SK-N-SH (cell line): ENCODE measurements around the gene FAM184B. TPM values are rescaled to one million over a fixed set of nuclear protein-coding genes. Genes with fewer than 3 reads are reported as not detected.

Source experiments
- CTCF ChIA-PET: fragments of 300-600, 350-600 bp; formaldehyde crosslinking; extraction: SDS; loops from one replicate; lab custom pipeline; 2021; lab: Yijun Ruan, JAX
- POLR2A ChIA-PET: fragments of 350-600 bp; sonication (Branson Sonifier 250); formaldehyde crosslinking; extraction: SDS; loops from one replicate; lab custom pipeline; 2020; ENCODE audit warnings: antibody characterized with exemption, inconsistent platforms; lab: Yijun Ruan, JAX
- DNase-seq: peaks from one replicate; pipeline ENCODE4 v3.0.0; 2012
- H2AFZ ChIP-seq: fragments of 200-600 bp; sonication (generic); 2 replicates; pipeline ENCODE4 v1.8.1; 2016; ENCODE audit warnings: antibody characterized with exemption, mild to moderate bottlenecking, low read depth
- H3F3A ChIP-seq: fragments of 200-600 bp; sonication (generic); replicated peaks from 2 replicates; pipeline ENCODE3; 2016; ENCODE audit warnings: antibody characterized with exemption, mild to moderate bottlenecking; ENCODE audit not compliant: insufficient read depth
- H3K27ac ChIP-seq, 2 experiments: fragments of 200-500 bp in 1 of 2; fragments of 200-600 bp in 1 of 2; sonication (Bioruptor generic) in 1 of 2; sonication (generic), shearing (Covaris generic) in 1 of 2; 2 replicates each; pipeline versions ENCODE4 v1.5.1 to v1.6.1; 2014 to 2016; ENCODE audit warnings: low read depth in 2 of 2, inconsistent platforms in 1 of 2, low read length in 1 of 2, mild to moderate bottlenecking in 1 of 2, mixed read lengths in 1 of 2
- H3K27me3 ChIP-seq: fragments of 200-600 bp; sonication (generic), shearing (Covaris generic); 2 replicates; pipeline ENCODE4 v1.6.1; 2016; ENCODE audit warnings: mixed run types; ENCODE audit not compliant: insufficient read depth
- H3K36me3 ChIP-seq, 2 experiments: fragments of 200-500 bp in 1 of 2; fragments of 200-600 bp in 1 of 2; sonication (Bioruptor generic) in 1 of 2; sonication (generic) in 1 of 2; replicated peaks in 1 of 2; 2 replicates each; pipeline versions ENCODE3 to v1.5.1; 2014 to 2016; ENCODE audit warnings: low read length in 1 of 2, mild to moderate bottlenecking in 1 of 2; ENCODE audit not compliant: insufficient read depth in 2 of 2, control insufficient read depth in 1 of 2
- H3K4me1 ChIP-seq, 2 experiments: fragments of 200-500 bp in 1 of 2; fragments of 200-600 bp in 1 of 2; sonication (Bioruptor generic) in 1 of 2; sonication (generic), shearing (Covaris generic) in 1 of 2; 2 replicates each; pipeline versions ENCODE4 v1.5.1 to v1.6.1; 2014 to 2016; ENCODE audit warnings: low read depth in 1 of 2, low read length in 1 of 2, mixed run types in 1 of 2; ENCODE audit not compliant: insufficient read depth in 2 of 2, control insufficient read depth in 1 of 2
- H3K4me2 ChIP-seq: fragments of 200-600 bp; sonication (generic), shearing (Covaris generic); 2 replicates; pipeline ENCODE4 v1.6.1; 2017; ENCODE audit warnings: mixed run types
- H3K4me3 ChIP-seq, 2 experiments: fragments of 200-500 bp in 1 of 2; fragments of 200-600 bp in 1 of 2; sonication (Bioruptor generic) in 1 of 2; sonication (generic), shearing (Covaris generic) in 1 of 2; 2 replicates each; pipeline versions ENCODE4 v1.5.1 to v1.8.1; 2014 to 2016; ENCODE audit warnings: low read depth in 2 of 2, inconsistent platforms in 1 of 2, low read length in 1 of 2, mild to moderate bottlenecking in 1 of 2, mixed read lengths in 1 of 2, moderate library complexity in 1 of 2
- H3K79me2 ChIP-seq: fragments of 200-600 bp; sonication (generic); 2 replicates; pipeline ENCODE4 v1.8.1; 2017; ENCODE audit warnings: mild to moderate bottlenecking; ENCODE audit not compliant: insufficient read depth
- H3K9ac ChIP-seq: fragments of 200-600 bp; sonication (generic); 2 replicates; pipeline ENCODE4 v1.6.1; 2017; ENCODE audit warnings: mixed run types
- H3K9me2 ChIP-seq: fragments of 200-600 bp; sonication (generic); 2 replicates; pipeline ENCODE4 v1.6.1; 2017; ENCODE audit warnings: mixed run types
- H3K9me3 ChIP-seq: fragments of 200-600 bp; sonication (generic); 2 replicates; pipeline ENCODE4 v1.6.1; 2017; ENCODE audit warnings: mixed run types, mild to moderate bottlenecking, moderate library complexity
- H4K20me1 ChIP-seq: fragments of 200-600 bp; sonication (generic); 2 replicates; pipeline ENCODE4 v1.6.1; 2017; ENCODE audit warnings: mild to moderate bottlenecking, mixed run types; ENCODE audit not compliant: insufficient read depth
- EZH2phosphoT487 ChIP-seq: fragments of 200-600 bp; sonication (generic); IDR thresholded peaks from 2 replicates; pipeline ENCODE4 v1.6.1; 2017; ENCODE audit warnings: low read depth, mixed run types, mild to moderate bottlenecking, antibody characterized with exemption, moderate library complexity, borderline replicate concordance
- FOSL2 ChIP-seq: IDR thresholded peaks from 2 replicates; pipeline ENCODE4 v1.4.0; 2012; ENCODE audit warnings: low read depth, mild to moderate bottlenecking, moderate library complexity, borderline replicate concordance
- FOXM1 ChIP-seq: IDR thresholded peaks from 2 replicates; pipeline ENCODE4 v1.4.0; 2012; ENCODE audit warnings: low read depth, mild to moderate bottlenecking
- GABPA ChIP-seq: IDR thresholded peaks from 2 replicates; pipeline ENCODE4 v1.4.0; 2012; ENCODE audit warnings: low read depth, mild to moderate bottlenecking
- JUND ChIP-seq: IDR thresholded peaks from 2 replicates; pipeline ENCODE4 v1.4.0; 2012
- MEF2A ChIP-seq: IDR thresholded peaks from 2 replicates; pipeline ENCODE4 v1.4.0; 2012; ENCODE audit warnings: low read depth, borderline replicate concordance
- MXI1 ChIP-seq: IDR thresholded peaks from 2 replicates; pipeline ENCODE4 v1.6.1; 2012; ENCODE audit warnings: mild to moderate bottlenecking, low read depth, low read length, improper control_type of control experiment
- POLR2AphosphoS5 ChIP-seq: IDR thresholded peaks from 2 replicates; pipeline ENCODE4 v1.6.1; 2012; ENCODE audit warnings: low read depth, low read length
- RCOR1 ChIP-seq: fragments of 150-350 bp; IDR thresholded peaks from 2 replicates; pipeline ENCODE4 v1.6.1; 2017; ENCODE audit warnings: antibody characterized with exemption, low read length
- RFX5 ChIP-seq: IDR thresholded peaks from 2 replicates; pipeline ENCODE4 v1.6.1; 2012; ENCODE audit warnings: mild to moderate bottlenecking, improper control_type of control experiment, low read length
- WGBS: methylation state at CpG from one replicate; pipeline ENCODE4 v1.1.6; 2017; ENCODE audit warnings: low lambda C conversion rate; 5-methylcytosine and 5-hydroxymethylcytosine counted together
- polyA plus RNA-seq, 3 experiments: library from polyadenylated mRNA; depleted of rRNA; stranded (reverse); fragments of >200 nt; gene quantifications; 2 replicates each; pipeline ENCODE4 v1.2.3, GENCODE V29; 2012
- TF ChIP-seq, protein P1 (sequence below): IDR thresholded peaks from 2 replicates; pipeline ENCODE4 v1.4.0; 2012; ENCODE audit warnings: low read depth
- TF ChIP-seq, protein P2 (sequence below): IDR thresholded peaks from 2 replicates; pipeline ENCODE4 v1.4.0; 2012; ENCODE audit warnings: low read depth, borderline replicate concordance

The FAM184B gene
- polyA plus RNA-seq, 1 of the 3 experiments (the other 2 are of a cell fraction), result not detected

DNA sequence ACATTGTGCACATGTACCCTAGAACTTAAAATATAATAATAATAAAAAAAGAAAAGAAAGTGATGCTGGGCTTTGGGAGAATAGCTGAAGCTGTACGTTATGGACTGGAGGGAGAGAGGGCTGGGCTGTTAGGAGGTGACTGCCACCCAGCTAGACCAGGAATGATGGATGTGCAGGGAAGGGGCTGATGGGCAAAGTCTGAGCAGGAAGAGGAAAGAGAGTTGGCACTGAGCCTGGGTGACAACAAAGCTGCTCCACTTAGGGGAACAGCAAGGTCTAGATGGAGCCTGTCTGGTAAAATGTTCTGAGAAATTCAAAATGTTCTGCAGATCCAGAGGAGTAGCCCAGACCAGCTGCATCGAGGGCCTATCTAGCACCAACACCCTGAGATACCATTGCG lies 134.7 kb downstream of the FAM184B start:
- Histone ChIP-seq H3K79me2 (no peaks in the 10 kb centered on the region), H3K27me3 (no peaks in the 10 kb centered on the region), H3K9me3 (no peaks in the 10 kb centered on the region), H3K4me3 (no peak overlapping the region), H4K20me1 (no peaks in the 10 kb centered on the region), H3K9ac (no peak overlapping the region), H2AFZ (no peak overlapping the region), H3F3A (no peaks in the 10 kb centered on the region), H3K4me1 (no peaks in the 10 kb centered on the region), H3K4me2 (no peak overlapping the region), H3K9me2 (no peaks in the 10 kb centered on the region), H3K27ac (no peak overlapping the region), H3K36me3 (no peaks in the 10 kb centered on the region)
- ChIA-PET POLR2A (interaction anchor here (0.6 kb wide), 1 partner anchor 9 kb away, joined by 4 read pairs; no protein-coding TSS in a partner anchor), CTCF (interaction anchor here (0.6 to 1.6 kb wide), 3 partner anchors 9 to 115 kb away, joined by 4 to 10 read pairs (median 5); no protein-coding TSS in a partner anchor)
- TF ChIP-seq, protein P1, sequence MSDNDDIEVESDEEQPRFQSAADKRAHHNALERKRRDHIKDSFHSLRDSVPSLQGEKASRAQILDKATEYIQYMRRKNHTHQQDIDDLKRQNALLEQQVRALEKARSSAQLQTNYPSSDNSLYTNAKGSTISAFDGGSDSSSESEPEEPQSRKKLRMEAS, result no peak
- TF ChIP-seq MEF2A (no peak), EZH2phosphoT487 (no peak), FOSL2 (no peak), POLR2AphosphoS5 (no peak), RCOR1 (no peak), MXI1 (no peak)
- TF ChIP-seq, protein P2, sequence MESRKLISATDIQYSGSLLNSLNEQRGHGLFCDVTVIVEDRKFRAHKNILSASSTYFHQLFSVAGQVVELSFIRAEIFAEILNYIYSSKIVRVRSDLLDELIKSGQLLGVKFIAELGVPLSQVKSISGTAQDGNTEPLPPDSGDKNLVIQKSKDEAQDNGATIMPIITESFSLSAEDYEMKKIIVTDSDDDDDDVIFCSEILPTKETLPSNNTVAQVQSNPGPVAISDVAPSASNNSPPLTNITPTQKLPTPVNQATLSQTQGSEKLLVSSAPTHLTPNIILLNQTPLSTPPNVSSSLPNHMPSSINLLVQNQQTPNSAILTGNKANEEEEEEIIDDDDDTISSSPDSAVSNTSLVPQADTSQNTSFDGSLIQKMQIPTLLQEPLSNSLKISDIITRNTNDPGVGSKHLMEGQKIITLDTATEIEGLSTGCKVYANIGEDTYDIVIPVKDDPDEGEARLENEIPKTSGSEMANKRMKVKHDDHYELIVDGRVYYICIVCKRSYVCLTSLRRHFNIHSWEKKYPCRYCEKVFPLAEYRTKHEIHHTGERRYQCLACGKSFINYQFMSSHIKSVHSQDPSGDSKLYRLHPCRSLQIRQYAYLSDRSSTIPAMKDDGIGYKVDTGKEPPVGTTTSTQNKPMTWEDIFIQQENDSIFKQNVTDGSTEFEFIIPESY, result no peak
- WGBS, result 81% methylated on average over 3 of the region's 3 CpGs
- no peak for DNase-seq

DNA sequence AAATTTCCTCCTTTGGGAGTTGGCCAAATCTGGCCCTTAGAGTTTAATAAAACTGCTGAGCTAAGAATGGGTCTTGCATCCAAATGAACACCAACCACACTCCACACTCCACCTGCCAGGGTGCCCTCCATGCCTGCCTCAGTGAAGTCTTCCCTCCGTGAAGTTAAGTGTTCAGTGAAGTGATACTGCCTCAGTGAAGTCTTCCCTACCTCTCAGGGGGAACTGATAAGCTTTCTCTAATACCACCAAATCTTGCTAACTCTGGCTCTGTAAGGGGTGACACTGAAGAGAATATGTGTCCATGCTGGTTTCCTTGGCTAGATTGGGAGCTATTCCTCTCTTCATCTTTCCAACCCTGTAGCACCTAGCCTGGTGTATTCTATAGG lies 139.0 kb downstream of the FAM184B start:
- Histone ChIP-seq H3K36me3 (peaks cover 2 to 6% of the 10 kb centered on the region in 2 experiments), H3K4me3 (no peak overlapping the region), H2AFZ (no peak overlapping the region), H3F3A (no peaks in the 10 kb centered on the region), H3K4me1 (no peaks in the 10 kb centered on the region), H3K4me2 (no peak overlapping the region), H4K20me1 (no peaks in the 10 kb centered on the region), H3K27ac (no peak overlapping the region), H3K79me2 (no peaks in the 10 kb centered on the region), H3K9ac (no peak overlapping the region), H3K9me2 (no peaks in the 10 kb centered on the region), H3K9me3 (no peaks in the 10 kb centered on the region), H3K27me3 (no peaks in the 10 kb centered on the region)
- WGBS, result 100% methylated on average over 1 of the region's 1 CpG
- POLR2A ChIA-PET, result no interaction called here
- CTCF ChIA-PET, result interaction anchor here (5.5 kb wide), 1 partner anchor 93 kb away, joined by 28 read pairs; no protein-coding TSS in a partner anchor
- no peak for TF ChIP-seq FOXM1
- no peak for TF ChIP-seq RFX5
- TF ChIP-seq JUND, result no peak
- TF ChIP-seq GABPA, result no peak
- no peak for DNase-seq
